Osteoblast (primary cell): ENCODE data around the gene PRR33. TPM values are rescaled to one million over a fixed set of nuclear protein-coding genes. Genes with fewer than 3 reads are reported as not detected.
A peak's percentile ranks its signal among the peaks of the same experiment; 100 is the strongest.

Source experiments
- DNase-seq: peaks from one replicate; pipeline ENCODE4 v3.0.0; 2011; ENCODE audit warnings: low spot score, mixed read lengths; ENCODE audit not compliant: insufficient read length; ENCODE audit errors: missing footprints
- H2AFZ ChIP-seq: 2 replicates; pipeline ENCODE4 v1.6.0; 2011; ENCODE audit warnings: mild to moderate bottlenecking, low read length
- H3K27ac ChIP-seq: 2 replicates; pipeline ENCODE4 v1.5.1; 2011; ENCODE audit warnings: mild to moderate bottlenecking, low read depth, low read length, moderate library complexity
- H3K27me3 ChIP-seq: 2 replicates; pipeline ENCODE4 v1.6.0; 2012; ENCODE audit warnings: mild to moderate bottlenecking, control low read depth, inconsistent platforms, low read length, moderate library complexity; ENCODE audit not compliant: insufficient read depth
- H3K36me3 ChIP-seq: 2 replicates; pipeline ENCODE4 v1.5.1; 2011; ENCODE audit warnings: mild to moderate bottlenecking, low read length, control low read depth, moderate library complexity; ENCODE audit not compliant: insufficient read depth
- H3K4me1 ChIP-seq: 2 replicates; pipeline ENCODE4 v1.5.1; 2011; ENCODE audit warnings: mild to moderate bottlenecking, low read length, control low read depth, moderate library complexity; ENCODE audit not compliant: insufficient read depth
- H3K4me2 ChIP-seq: 2 replicates; pipeline ENCODE4 v1.6.0; 2011; ENCODE audit warnings: mild to moderate bottlenecking, low read length; ENCODE audit not compliant: insufficient read depth
- H3K4me3 ChIP-seq: fragments of 200-600 bp; sonication (generic); 3 replicates; pipeline ENCODE4 v1.5.1; 2012; ENCODE audit warnings: mild to moderate bottlenecking, low read length, inconsistent platforms; ENCODE audit not compliant: insufficient read depth
- H3K79me2 ChIP-seq: 2 replicates; pipeline ENCODE4 v1.6.0; 2012; ENCODE audit warnings: mild to moderate bottlenecking, low read length, control low read depth, inconsistent platforms; ENCODE audit not compliant: insufficient read depth
- H3K9me3 ChIP-seq: 2 replicates; pipeline ENCODE4 v1.5.1; 2011; ENCODE audit warnings: low read depth, low read length, control low read depth
- H4K20me1 ChIP-seq: 2 replicates; pipeline ENCODE4 v1.6.0; 2012; ENCODE audit warnings: mild to moderate bottlenecking, low read length, control low read depth; ENCODE audit not compliant: insufficient read depth
- CTCF ChIP-seq: IDR thresholded peaks from 2 replicates; pipeline ENCODE4 v1.5.1; 2011; ENCODE audit warnings: mild to moderate bottlenecking, low read depth, low read length, moderate library complexity; ENCODE audit errors: extremely low read depth
- total RNA-seq: library from RNA; depleted of rRNA; stranded (reverse); fragments of >200 nt; gene quantifications from 2 replicates; pipeline ENCODE4 v1.2.3, GENCODE V29; 2012

PRR33 gene
- total RNA-seq, 1 donor, result not detected

DNA sequence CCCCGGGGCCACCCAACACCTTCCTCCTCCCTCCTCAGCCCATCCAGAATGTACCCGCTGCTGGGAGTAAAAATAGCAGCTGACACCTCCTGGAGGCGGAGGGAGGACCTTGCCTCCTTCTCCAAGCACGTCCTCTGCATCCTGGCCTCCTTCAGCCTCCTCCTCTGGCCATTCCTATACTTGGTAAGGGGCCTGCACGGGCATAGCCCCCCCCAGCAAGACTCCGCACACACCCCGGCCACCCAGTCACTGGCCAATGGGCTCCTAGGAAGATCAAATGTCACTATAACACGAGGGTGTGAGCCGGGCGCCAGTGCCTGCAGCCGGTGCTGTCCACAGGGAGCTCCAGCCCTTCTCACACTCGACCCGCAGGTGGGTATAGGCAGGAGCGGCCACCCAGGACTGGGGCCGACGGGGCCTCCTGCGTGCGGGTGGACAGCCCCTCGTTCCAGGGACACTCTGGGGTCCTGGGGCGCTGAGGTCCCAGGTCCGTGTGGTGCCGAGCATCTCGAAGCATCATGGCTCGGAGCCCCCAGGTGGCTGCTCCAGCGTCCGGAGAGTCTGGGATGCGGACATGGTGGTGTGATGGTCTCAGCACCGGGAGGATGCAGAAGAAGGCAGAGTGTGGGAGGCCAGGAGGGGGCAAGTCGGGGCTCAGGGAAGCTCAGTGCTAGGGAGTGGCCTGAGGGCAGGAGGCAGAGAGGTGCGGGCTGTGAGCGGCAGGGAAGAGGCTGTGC is 27.9 kb upstream of the PRR33 start, which contains the start of gene TNNT3:
TSS of gene TNNT3 (plus strand) at position 313 of the 737 bp plus-strand sequence. CDS start 3,172 bp downstream, outside the sequence.
- H3K27me3 ChIP-seq, result peaks cover 3% of the 10 kb centered on the region
- no peaks in the 10 kb centered on the region for H3K36me3 ChIP-seq
- H2AFZ ChIP-seq, result no peak within 1 kb of the TSS
- H3K9me3 ChIP-seq, result no peaks in the 10 kb centered on the region
- no peak within 1 kb of the TSS for H3K4me2 ChIP-seq
- no peak for TF ChIP-seq CTCF
- H3K79me2 ChIP-seq, result no peaks in the 10 kb centered on the region
- no peaks in the 10 kb centered on the region for H4K20me1 ChIP-seq
- DNase-seq, result peak; percentile 91
- no peak within 1 kb of the TSS for H3K27ac ChIP-seq
- peaks cover 4% of the 10 kb centered on the region for H3K4me1 ChIP-seq
- no peak within 1 kb of the TSS for H3K4me3 ChIP-seq

- no peaks in the 10 kb centered on the region for H3K79me2 ChIP-seq
- no peak overlapping the region for H3K4me2 ChIP-seq
- no peak overlapping the region for H3K4me3 ChIP-seq
- no peak overlapping the region for H2AFZ ChIP-seq
- no peaks in the 10 kb centered on the region for H3K9me3 ChIP-seq
- H3K27ac ChIP-seq, result no peak overlapping the region
- no peaks in the 10 kb centered on the region for H4K20me1 ChIP-seq
- peaks cover 3% of the 10 kb centered on the region for H3K27me3 ChIP-seq
- H3K4me1 ChIP-seq, result peaks cover 4% of the 10 kb centered on the region
- H3K36me3 ChIP-seq, result no peaks in the 10 kb centered on the region
- peak; percentile 89 for DNase-seq
- peak; percentile 16 for TF ChIP-seq CTCF
These were observed 27.0 kb upstream of the PRR33 start for GRCh38 chr11:1918436-1919315.

- peak; percentile 94 for DNase-seq
- H3K27ac ChIP-seq, result no peak overlapping the region
- no peaks in the 10 kb centered on the region for H3K9me3 ChIP-seq
- H4K20me1 ChIP-seq, result no peaks in the 10 kb centered on the region
- H3K79me2 ChIP-seq, result no peaks in the 10 kb centered on the region
- H3K4me3 ChIP-seq, result no peak overlapping the region
- no peaks in the 10 kb centered on the region for H3K36me3 ChIP-seq
- H3K4me2 ChIP-seq, result no peak overlapping the region
- H3K27me3 ChIP-seq, result peaks cover 3% of the 10 kb centered on the region
- peaks cover 4% of the 10 kb centered on the region for H3K4me1 ChIP-seq
- no peak overlapping the region for H2AFZ ChIP-seq
- TF ChIP-seq CTCF, result peak; percentile 43
These were observed 26.1 kb upstream of the PRR33 start for GRCh38 chr11:1917523-1918435.
